ENCODE measurements around the gene RELT.

Gene RELT

DNA sequence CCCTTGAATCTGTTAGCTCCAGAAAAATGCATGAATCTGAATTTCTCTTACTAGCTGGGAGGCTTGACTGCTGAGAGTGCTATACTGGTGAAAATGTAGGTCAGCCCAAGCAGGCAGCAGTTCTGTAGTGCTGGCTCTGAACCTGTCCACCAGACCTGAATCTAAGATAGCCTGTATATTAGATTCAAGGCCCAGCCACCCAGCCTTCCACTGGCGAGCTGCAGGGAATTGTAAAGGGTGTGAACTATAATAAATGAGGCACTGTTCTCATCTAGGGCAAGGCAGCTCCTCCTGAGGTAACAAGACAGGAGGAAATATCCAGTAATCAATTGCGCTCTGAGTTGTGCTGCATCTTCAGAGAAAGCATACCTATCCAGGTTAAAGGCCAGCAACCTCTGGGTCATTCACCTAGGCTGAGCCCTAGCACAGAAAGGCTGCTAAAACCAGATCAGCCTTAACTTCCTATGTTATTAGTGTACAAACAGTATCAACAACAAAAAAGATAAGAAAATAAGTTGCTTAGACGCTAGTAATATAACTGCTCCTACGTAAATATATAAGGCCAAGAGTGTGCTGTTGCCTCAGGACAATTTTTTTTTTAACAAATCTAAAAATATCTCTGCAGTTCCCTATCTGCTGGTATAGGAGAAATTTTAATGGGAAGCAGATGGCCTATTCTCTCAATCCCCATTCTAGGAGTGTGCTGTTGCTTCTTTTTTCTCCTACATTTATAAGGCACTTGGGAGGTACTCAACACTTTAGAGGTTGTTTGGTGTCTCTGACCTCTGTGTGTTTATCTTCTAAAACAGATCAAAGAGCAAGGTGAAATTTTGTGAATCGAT is 63.0 kb downstream of the RELT start:
- DNase-seq: no peak

DNA sequence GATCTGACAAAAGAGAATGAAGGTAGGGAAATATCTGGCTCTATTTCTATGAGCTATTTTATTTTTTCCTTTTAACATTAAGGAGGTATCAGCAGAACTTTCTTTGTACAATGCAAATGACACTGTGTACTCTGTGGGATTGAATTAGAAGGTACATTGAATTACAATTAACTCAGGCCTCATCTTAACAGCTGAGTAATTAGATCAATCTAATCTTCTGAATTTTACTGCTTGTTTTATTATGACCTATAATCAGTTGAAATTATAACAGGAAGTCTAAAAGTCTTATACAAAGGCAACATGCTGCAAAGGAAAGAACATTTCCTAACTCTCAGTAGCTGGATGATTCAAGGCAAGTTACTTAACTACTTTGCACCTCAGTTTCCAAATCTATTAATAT is 69.8 kb downstream of the RELT start:
- no peak for DNase-seq

DNA sequence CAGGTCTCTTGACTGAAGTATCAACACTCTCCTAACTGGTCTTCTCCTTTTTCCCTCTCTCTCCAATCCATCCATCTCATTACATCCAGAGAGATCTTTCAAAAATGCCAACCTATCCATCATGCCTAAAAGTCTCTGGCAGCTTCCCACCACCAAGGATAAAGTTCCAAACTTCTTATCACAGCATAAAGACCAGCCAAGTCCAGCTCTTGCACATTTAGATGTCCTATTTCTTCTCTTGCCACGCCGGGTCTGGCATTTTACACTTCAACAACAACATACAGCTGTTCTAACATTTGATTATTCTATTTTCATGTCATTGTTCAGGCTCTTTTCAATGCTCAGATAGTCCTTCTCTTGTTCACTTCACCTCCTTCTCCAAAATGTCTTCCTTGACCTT is 70.6 kb downstream of the RELT start:
- DNase-seq: no peak
